Mucosa of descending colon (tissue), 3 donors: ENCODE data around the gene SLC51A. TPM values are rescaled to one million over a fixed set of nuclear protein-coding genes. Genes with fewer than 3 reads are reported as not detected.
"Not testable (repeated sequence)": the region's sequence is repeated elsewhere in the genome, so short reads cannot be mapped to it uniquely, and the experiment has no call there.

Experiments
- ATAC-seq: fragments of 200-7000 bp; cut with Tn5 transposase; one replicate; pipeline ENCODE4 v1.9.1; 2020; ENCODE audit warnings: mild to moderate bottlenecking, moderate library complexity
- DNase-seq, 3 donors: peaks; one replicate each; pipeline ENCODE4 v3.0.0-alpha.2; 2020
- H3K36me3 ChIP-seq: fragments of 200-600 bp; one replicate; pipeline ENCODE4 v1.8.0; 2021; ENCODE audit warnings: low read depth, mild to moderate bottlenecking
- H3K4me1 ChIP-seq: fragments of 200-600 bp; one replicate; pipeline ENCODE4 v1.8.0; 2021; ENCODE audit warnings: low read depth, mild to moderate bottlenecking
- H3K4me3 ChIP-seq: fragments of 200-600 bp; one replicate; pipeline ENCODE4 v1.8.0; 2021; ENCODE audit warnings: mild to moderate bottlenecking
- H3K9me3 ChIP-seq: fragments of 200-600 bp; one replicate; pipeline ENCODE4 v1.8.0; 2021; ENCODE audit warnings: mild to moderate bottlenecking
- intact Hi-C, 2 donors: fragments of 100-400 bp; cut with DNase I in 1 of 2; cut with micrococcal nuclease in 1 of 2; formaldehyde crosslinking; loops; one replicate each; pipeline versions ENCODE4 v1.11.0 to v1.11.1; 2022; cut with DNase I, micrococcal nuclease
- total RNA-seq, 3 donors: library from RNA; stranded (reverse); fragmentation: NEBNext Ultra II Directional in 2 of 3; extraction: Animal tissue kit (Norgen Biotek cat#: 25700) in 2 of 3; gene quantifications; one replicate each; pipeline versions ENCODE4 v1.2.1 to v1.2.4, GENCODE V29; 2021 to 2023
- TF ChIP-seq, protein P1 (sequence below): fragments of 200-600 bp; IDR thresholded peaks from one replicate; pipeline ENCODE4 v1.8.0; 2022; ENCODE audit warnings: antibody characterized with exemption, mild to moderate bottlenecking
- donor health status: DM: no; HTN: no; CAD: no; lungs with moderate emphysema.
- donor health status: DM: no; HTN: no; CAD: no.
- donor health status: DM: no; HTN: yes; CAD: no.

SLC51A gene
- total RNA-seq, 3 donors from 2014 or later, result 16.4 to 135 (median 22.9) TPM

DNA sequence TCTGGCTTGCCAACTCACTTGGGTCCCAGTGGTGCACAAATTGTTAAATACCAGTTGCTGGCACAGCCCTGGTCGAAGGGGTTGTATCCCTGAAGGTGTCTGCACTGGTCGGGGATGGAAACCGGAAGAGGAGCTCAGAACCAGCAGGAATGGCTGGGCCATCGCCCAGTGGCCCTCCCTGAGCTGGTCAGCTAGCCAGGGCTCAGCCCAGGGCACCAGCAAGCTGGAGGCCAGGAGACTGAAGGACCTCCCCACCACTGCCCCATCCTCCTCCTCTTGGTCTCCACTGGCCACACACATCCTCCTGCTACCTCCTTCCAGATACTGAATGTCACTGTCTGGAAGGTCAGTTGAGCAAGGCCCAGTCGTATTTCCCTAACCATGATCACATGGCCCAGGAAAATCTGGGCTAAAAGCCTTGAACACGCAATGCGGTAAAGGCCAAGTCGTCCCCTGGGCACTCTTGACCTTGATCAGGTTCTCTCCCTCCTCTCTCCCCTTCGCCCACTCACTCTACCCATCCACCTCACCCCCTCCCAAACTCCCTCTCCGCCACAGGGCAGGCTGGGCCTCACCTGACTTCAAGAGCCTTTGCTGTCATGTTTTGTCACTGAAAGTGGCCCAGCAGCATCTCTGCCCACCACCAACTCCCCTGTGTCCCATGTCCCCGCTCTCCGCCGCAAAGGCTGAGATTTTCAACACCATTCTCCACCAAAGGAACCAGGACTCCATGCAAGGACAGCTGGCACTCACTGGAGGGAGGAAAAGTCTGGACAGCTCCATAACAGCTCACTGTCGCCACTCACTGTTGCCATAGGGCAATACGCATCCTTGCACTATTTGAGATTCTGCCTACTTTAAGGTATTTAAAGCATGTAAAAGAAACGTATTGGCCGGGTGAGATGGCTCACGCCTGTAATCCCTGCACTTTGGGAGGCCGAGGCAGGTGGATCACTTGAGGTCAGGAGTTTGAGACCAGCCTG, 17.3 kb upstream of the SLC51A start:
- Histone ChIP-seq H3K36me3 (no peaks in the 10 kb centered on the region), H3K4me1 (peaks cover 6% of the 10 kb centered on the region), H3K9me3 (no peaks in the 10 kb centered on the region), H3K4me3 (no peak overlapping the region)
- peak; percentile 19 for ATAC-seq
- intact Hi-C loops, result loop anchor here (5.0 kb wide), 1 partner anchor 127 kb away; no protein-coding TSS in a partner anchor
- DNase-seq, result peak in 1 of 3 donors; percentile 44
- TF ChIP-seq, protein P1, sequence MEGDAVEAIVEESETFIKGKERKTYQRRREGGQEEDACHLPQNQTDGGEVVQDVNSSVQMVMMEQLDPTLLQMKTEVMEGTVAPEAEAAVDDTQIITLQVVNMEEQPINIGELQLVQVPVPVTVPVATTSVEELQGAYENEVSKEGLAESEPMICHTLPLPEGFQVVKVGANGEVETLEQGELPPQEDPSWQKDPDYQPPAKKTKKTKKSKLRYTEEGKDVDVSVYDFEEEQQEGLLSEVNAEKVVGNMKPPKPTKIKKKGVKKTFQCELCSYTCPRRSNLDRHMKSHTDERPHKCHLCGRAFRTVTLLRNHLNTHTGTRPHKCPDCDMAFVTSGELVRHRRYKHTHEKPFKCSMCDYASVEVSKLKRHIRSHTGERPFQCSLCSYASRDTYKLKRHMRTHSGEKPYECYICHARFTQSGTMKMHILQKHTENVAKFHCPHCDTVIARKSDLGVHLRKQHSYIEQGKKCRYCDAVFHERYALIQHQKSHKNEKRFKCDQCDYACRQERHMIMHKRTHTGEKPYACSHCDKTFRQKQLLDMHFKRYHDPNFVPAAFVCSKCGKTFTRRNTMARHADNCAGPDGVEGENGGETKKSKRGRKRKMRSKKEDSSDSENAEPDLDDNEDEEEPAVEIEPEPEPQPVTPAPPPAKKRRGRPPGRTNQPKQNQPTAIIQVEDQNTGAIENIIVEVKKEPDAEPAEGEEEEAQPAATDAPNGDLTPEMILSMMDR, result no peak

DNA sequence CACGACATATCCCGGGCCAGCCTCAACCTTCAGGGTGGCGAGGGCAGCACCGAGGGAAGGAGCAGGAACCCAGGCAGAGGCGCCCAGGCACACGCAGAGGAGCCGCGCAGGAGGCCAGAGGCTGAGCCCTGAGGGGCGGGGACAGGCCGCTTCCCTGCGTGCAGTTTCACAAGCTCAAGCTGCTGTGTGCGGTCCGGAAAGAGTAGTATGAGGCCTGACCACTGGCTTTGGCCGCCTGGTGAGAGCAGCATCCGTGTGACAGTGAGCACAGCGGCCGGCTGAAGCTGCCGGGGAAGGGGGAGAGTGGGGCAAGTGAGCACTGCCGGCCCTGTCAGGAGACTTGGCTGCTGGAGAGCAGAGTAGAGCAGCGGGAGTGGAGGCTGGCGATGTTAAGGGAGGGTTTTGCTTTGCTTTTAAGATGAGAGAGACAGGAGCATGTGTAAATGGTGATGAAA, 13.8 kb upstream of the SLC51A start:
- DNase-seq (peak in 2 of 3 donors; percentile 33 to 70), ATAC-seq (peak; percentile 64)
- intact Hi-C loops, result no loop called here
- no peak overlapping the region for H3K4me3 ChIP-seq
- TF ChIP-seq, protein P1, result no peak
- no peaks in the 10 kb centered on the region for H3K4me1 ChIP-seq
- H3K9me3 ChIP-seq, result no peaks in the 10 kb centered on the region
- H3K36me3 ChIP-seq, result no peaks in the 10 kb centered on the region

DNA sequence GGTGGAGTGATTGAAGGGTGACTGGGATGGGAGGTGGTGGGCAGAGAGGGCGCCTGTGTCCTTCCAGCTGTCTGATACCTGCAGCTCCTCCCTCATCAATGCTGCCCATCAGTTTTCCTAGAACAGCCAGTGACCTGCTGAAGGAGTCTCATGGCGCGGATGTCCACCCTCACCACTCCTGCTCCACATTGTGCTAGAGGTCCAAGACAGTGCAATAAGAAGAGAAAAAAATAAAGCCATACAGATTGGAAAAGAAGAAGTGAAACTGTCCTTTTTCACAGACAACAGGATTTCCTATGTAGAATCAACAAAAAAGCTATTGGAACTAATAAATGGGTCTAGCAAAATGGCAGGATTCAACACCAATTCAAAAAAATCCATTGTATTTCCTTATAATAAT, 12.5 kb upstream of the SLC51A start:
- ATAC-seq (no peak), DNase-seq (peak in 1 of 3 donors; percentile 1)
- TF ChIP-seq, protein P1, result no peak
- H3K4me3 ChIP-seq, result no peak overlapping the region
- H3K36me3 ChIP-seq, result no peaks in the 10 kb centered on the region
- H3K4me1 ChIP-seq, result peaks cover 3% of the 10 kb centered on the region
- intact Hi-C loops, result no loop called here
- no peaks in the 10 kb centered on the region for H3K9me3 ChIP-seq

DNA sequence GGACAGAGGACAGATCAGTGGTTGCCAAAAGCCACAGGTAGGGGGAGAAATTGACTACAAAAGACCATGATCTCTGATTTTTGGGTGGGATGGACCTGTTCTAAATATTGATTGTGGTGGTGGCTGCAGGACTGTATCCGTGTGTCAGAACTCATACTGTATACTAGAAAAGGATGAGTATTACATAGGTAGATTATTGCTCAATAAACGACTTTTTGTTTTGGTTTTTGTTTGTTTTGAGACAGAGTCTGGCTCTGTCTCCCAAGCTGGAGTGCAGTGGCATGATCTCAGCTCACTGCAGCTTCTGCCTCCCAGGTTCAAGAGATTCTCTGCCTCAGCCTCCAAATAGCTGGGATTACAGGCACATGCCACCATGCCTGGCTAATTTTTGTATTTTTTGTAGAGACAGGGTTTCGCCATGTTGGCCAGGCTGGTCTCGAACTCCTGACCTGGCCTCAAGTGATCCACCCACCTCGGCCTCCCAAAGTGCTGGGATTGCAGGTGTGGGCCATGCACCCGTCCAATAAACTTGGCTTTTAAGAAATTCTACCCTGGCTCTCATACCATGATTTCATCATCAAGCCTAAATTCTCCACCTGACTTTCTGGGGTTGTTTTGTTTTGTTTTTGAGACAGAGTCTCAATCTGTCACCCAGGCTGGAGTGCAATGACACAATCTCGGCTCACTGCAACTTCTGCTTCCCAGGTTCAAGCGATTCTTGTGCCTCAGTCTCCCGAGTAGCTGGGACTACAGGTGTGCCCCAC, 10.7 kb upstream of the SLC51A start:
- H3K9me3 ChIP-seq, H3K4me3 ChIP-seq, H3K36me3 ChIP-seq, DNase-seq, ATAC-seq, intact Hi-C loops, H3K4me1 ChIP-seq: not testable (repeated sequence)

DNA sequence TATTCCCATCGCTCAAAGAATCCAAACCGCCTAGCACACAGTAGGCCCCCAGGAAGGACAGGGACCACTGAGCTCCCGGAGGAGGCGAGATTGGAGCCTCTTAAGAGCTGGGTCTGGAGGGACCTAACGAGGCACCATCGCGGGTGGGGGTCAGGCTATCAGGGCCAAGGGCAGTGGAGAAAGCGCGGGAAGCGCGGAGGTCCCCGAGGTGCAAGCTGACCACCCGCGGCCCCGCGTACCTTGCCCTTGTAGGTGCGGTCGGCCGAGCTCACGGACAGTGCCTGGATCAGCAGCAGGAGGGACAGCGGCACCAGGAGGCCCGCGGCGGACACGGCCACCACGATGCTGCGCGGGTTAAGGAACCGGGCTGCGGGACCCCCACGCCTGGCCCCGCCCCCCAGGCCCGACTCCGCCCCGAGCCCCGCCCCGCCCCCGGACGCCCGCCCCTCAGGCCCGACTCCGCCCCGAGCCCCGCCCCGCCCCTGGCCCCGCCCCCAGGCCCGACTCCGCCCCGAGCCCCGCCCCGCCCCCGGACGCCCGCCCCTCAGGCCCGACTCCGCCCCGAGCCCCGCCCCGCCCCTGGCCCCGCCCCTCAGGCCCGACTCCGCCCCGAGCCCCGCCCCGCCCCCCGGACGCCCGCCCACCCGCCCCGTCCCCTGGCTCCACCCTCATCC, 9.0 kb upstream of the SLC51A start:
- Histone ChIP-seq H3K4me3 (no peak overlapping the region), H3K4me1 (peaks cover 3% of the 10 kb centered on the region), H3K9me3 (no peaks in the 10 kb centered on the region), H3K36me3 (no peaks in the 10 kb centered on the region)
- DNase-seq, result peak in 1 of 3 donors; percentile 82
- TF ChIP-seq, protein P1, result no peak
- intact Hi-C loops, result no loop called here
- ATAC-seq, result peak; percentile 49
